ENCODE results near the gene SV2C. TPM values are rescaled to one million over a fixed set of nuclear protein-coding genes. Genes with fewer than 3 reads are reported as not detected.
A peak's percentile ranks its signal among the peaks of the same experiment; 100 is the strongest.
"Not testable (repeated sequence)": the region's sequence is repeated elsewhere in the genome, so short reads cannot be mapped to it uniquely, and the experiment has no call there.

SV2C gene, protein sequence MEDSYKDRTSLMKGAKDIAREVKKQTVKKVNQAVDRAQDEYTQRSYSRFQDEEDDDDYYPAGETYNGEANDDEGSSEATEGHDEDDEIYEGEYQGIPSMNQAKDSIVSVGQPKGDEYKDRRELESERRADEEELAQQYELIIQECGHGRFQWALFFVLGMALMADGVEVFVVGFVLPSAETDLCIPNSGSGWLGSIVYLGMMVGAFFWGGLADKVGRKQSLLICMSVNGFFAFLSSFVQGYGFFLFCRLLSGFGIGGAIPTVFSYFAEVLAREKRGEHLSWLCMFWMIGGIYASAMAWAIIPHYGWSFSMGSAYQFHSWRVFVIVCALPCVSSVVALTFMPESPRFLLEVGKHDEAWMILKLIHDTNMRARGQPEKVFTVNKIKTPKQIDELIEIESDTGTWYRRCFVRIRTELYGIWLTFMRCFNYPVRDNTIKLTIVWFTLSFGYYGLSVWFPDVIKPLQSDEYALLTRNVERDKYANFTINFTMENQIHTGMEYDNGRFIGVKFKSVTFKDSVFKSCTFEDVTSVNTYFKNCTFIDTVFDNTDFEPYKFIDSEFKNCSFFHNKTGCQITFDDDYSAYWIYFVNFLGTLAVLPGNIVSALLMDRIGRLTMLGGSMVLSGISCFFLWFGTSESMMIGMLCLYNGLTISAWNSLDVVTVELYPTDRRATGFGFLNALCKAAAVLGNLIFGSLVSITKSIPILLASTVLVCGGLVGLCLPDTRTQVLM
- total RNA-seq = 0.20 TPM in 1 of 2 replicates, not detected in the other

DNA sequence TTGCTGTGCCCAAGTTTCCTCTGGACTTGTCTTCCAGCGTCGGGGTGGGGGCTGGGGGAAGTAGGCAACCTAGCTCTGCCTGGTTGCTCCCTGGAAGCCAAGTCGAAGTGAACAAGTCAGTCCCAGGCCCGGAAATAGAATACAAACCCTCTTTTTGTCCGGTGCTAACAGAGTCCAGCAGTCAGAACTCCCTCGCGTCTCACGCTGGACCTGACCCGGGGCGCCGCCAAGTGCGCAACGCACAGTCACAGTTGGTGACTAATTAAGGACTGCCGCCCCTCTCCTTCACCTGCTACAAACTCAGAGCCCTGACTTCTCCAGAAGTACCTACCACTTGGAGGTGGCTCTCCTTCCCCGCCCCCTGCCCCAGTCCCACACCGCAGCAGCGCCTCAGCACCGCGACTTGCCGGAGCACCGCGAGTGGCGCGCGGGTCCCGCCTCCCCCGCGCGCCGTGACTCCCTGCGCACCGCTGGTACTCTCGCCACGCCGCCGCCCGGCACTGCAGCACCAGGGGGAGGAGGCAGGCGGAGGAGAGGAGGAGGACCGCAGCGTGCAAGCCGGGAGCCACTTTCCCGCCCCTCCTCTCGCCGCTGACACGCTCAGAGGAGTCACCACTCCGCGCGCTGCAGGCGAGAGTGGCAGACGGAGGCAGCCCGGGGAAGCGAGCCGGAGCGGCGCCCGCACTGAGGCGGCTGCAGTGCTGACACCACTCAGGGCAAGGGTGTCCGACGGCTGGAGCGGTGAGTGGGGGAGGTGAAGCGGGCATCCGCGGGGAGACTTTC is at the start of gene SV2C:
SV2C (plus strand) TSS at position 612 of the 783 bp plus-strand sequence. CDS start 48,368 bp downstream, outside the sequence.
- DNase-seq (ENCODE audit: low read depth in 2 of 2) = peak in 1 of 2 donors; percentile 21

DNA sequence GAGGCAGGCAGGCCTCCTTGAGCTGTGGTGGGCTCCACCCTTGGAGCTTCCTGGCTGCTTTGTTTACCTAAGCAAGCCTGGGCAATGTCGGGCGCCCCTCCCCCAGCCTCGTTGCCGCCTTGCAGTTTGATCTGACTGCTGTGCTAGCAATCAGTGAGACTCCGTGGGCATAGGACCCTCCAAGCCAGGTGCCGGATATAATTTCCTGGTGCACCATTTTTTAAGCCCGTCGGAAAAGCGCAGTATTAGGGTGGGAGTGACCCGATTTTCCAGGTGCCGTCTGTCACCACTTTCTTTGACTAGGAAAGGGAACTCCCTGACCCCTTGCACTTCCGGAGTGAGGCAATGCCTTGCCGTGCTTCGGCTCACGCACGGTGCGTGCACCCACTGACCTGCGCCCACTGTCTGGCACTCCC is 45.4 kb upstream of the SV2C start:
- not testable (repeated sequence) for DNase-seq (ENCODE audit: low read depth in 2 of 2)

DNA sequence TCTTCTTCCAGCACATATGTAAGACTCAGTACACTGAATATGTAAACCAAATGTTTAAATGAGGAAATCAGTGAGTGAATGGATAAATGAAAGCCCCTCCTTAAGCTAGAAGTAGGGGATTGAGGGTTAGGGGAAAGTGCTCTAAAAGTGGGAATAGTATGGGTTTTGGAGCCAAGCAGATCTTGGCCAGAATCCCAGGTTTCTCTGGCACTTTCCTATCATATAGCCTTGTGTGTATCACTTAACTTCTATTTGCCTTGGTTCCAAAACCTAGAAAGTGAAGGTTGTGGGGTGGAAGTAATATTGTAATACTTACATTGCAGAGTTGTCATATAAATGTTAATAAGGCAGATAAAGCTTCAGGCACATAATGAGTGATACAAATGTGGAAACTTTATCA is 45.0 kb upstream of the SV2C start:
- no peak for DNase-seq (ENCODE audit: low read depth in 2 of 2)

DNA sequence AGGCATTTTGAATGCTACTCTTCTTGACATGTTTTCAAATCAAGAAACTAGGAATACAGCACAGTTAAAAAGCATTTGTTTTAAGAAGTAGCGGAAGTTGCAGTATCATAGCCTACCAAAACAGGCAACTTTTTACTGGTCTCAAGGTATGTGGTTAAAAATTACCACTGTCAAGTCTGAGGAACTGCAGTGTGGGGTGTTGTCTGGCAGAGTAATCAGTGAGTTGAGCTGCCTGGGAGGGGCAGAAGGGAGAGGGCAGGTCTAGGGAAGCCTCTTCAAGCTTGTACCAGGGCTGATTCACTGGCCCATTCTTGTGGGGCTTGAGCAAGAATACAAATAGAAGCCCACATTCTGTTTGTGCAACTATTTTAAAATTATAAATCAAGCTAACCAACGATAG is 42.4 kb upstream of the SV2C start:
- no peak for DNase-seq (ENCODE audit: low read depth in 2 of 2)

DNA sequence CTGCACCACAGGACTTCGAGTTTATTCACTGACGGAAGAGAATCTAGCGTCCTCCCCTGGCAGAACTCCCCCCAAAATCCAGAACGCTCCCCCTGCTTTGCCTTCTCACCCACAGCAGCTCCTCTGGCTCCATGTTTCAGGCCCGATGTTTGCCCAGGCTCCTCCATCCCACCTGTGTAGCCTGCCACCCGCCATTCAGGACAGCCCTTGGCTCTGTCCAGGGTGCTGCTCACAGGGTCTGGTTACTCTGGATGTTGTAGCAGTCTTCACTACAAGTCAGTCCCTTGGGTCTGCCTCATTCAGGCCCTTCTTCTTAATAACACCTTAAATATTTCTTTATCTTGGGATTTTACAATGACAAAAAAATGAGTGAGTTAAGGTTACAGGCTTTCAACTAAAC is 41.3 kb upstream of the SV2C start:
- DNase-seq (ENCODE audit: low read depth in 2 of 2) = peak; percentile 1 to 8

DNA sequence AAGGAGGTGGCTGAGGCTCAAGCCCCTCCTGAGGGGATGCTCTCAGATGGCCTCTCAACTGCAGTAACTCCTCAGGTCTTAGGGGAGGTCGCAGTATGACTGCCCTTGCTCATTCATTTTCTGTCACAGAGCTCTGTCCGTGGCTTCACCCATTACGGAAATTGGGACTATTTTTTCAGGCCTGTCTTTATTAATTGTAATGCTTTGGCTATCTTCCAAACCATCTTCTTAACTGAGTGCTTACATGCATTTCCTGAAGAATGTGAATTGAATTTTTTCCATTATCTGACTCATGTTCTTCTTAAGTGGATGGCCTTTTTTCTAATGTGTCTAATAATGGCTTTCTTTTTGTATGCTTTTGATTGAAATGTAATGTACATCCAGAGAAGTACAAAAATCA is 36.4 kb upstream of the SV2C start:
- peak in 1 of 2 donors; percentile 8 for DNase-seq (ENCODE audit: low read depth in 2 of 2)

DNA sequence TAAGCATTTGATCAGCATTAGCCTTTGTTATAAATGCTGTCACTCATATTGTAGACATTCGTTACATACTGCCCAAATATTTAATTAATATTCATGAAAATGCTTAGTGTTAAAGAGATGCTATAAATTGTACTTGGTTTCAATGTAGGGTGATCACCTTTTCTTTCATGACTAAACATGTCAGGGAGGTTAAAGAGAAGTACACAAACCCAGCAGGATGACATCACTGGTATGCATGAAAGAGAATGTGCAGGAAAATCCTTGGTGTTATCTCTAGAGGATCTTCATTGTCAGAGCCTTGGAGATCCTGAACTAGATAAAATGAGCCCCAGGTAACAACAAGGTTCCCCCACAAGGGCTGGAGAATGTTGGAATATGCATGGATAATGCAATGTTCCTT is 33.0 kb upstream of the SV2C start:
- no peak for DNase-seq (ENCODE audit: low read depth in 2 of 2)

DNA sequence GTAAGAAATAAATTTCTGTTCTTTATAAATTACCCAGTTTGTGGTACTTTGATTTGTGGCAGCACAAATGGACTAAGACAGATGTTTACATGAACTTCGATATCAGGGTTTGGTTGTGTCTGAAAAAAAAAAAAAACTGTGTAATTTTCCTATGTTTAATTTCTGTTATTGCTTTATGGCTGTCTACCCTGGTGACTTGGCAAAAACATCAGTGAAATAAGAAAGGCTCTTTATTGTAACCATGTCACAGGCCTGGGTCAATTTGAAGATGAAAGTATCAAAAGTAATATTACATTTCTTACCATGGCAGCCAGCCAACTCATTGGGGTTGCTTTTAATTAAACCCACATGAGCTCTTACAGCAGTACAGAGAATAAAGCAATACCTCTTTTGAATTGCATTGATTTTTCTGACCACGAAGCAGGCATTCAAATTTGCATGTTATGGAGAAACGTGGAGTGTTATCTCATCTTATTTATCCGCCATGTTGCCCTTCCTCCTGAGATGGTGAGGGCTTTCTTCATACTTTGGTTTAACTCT is 20.6 kb upstream of the SV2C start:
- no peak for DNase-seq (ENCODE audit: low read depth in 2 of 2)

DNA sequence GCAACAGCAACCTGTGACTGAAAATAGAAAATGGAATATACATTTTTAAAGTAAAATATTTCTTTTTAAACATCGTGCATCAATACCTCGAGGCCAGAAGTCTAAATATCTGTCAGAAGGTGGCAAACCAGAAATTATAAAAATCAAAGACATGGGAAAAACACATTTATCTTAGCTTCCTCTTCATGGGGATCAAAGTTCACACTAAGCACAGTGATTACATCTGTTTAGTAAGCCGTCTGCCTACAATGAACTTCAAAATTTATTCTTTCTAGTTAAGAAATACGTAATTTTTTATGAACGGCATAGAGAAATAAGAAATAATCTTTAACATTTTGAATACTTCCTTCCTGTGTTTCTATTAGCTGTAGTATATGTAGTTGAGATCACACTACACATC is 17.9 kb upstream of the SV2C start:
- no peak for DNase-seq (ENCODE audit: low read depth in 2 of 2)

DNA sequence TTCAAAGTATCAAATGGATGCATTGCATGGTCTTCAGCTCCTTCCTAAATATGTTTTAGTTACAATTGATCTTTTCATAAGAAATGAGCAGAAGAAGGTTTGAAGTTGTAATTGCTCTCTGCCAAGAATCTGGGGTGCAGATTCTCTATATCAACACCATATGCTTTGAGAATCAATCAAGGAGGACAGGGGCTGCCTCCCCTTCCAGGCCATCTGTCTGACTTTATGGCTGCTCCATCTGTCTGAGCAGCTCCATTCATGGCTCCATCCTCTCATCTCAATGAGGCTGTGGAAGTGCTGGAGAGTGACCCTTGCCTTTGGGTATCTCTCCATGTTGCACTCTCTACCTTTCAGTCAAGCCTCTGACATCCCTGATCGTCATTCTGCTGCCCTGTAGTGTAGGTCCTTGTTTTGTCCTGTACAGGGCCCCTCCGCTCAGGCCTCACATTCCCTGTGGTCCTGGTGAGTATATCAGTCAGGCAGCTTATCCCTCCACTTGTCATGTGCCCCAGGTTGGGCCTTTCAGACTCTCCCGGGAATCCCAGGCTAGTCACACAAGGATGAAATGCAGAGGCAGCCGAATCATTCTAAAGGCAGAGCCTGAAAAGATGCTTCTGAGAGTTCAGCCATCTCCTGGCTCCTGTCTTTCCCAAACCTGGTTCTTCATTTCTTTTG is 14.0 kb upstream of the SV2C start:
- DNase-seq (ENCODE audit: low read depth in 2 of 2) = no peak

DNA sequence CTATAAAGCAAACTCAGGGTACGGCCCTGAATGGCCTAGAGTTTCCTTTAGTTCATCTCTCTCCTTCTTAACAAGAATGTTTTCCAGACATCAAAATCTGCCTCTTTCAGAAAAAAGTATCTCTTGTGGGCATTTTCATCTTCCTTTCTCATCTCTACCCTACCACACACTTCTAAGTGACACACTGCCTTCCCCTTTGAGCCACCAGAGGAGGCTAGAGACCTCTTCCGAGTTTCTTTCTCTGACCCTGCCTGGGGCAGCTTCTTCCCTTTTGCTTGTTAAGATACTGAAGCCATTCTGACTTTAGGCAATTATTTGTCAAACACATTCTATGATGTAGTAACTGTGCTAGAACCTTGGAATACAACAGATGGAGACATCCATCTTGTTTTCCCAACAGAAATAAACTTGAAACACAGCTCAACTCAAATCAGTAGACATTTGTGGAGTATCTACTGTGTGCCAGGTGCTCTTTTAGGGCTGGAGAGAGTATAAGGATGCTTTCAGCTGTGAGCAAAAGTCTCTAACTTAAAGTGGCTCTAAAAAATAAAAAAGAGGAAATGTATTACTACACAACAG is 8.6 kb upstream of the SV2C start:
- peak in 1 of 2 donors; percentile 29 for DNase-seq (ENCODE audit: low read depth in 2 of 2)

DNA sequence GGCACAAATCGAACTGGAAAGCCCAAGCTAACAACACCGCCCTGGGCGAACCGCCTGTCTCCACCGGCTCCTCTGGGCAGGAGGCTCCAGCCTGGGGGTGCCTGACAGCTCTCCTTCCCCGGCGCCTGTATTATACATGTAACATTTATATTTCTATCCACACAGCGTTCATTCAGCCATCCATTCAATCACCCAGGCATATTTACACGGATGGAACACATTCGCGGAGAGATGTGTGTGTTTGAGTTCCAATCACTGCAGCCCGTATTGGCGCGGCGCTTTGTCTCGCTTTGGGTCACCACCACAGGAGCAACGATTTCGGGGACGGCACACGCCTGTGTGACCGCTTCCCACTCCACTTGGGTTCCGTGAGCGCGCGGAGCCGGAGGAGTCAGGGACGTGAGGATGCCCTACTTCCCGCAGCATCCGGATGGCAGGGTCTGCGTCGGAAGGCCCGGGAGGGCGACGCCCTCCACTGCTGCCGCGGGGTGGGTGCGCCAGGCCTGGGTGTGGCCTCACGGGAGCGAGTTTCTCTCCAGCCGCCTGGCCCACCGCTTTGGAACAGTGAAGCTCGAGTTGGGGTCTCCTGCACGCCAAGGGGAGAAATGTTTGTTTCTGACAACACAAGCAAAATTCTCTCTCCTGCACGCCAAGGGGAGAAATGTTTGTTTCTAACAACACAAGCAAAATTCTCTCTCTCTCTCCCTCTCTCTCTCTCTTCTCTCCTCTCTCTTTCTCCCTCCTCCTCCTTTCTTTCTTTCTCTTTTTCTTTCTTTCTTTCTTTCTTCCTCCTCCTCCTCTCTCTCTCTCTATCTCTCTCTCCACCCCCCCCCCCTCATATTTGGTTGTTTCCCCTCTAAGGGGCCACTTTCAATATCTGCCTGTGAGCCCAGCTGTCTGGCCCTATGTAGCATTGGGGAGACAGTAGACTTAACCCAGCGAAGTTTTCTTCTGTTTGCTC is 1.1 kb upstream of the SV2C start:
- no peak for DNase-seq (ENCODE audit: low read depth in 2 of 2)

DNA sequence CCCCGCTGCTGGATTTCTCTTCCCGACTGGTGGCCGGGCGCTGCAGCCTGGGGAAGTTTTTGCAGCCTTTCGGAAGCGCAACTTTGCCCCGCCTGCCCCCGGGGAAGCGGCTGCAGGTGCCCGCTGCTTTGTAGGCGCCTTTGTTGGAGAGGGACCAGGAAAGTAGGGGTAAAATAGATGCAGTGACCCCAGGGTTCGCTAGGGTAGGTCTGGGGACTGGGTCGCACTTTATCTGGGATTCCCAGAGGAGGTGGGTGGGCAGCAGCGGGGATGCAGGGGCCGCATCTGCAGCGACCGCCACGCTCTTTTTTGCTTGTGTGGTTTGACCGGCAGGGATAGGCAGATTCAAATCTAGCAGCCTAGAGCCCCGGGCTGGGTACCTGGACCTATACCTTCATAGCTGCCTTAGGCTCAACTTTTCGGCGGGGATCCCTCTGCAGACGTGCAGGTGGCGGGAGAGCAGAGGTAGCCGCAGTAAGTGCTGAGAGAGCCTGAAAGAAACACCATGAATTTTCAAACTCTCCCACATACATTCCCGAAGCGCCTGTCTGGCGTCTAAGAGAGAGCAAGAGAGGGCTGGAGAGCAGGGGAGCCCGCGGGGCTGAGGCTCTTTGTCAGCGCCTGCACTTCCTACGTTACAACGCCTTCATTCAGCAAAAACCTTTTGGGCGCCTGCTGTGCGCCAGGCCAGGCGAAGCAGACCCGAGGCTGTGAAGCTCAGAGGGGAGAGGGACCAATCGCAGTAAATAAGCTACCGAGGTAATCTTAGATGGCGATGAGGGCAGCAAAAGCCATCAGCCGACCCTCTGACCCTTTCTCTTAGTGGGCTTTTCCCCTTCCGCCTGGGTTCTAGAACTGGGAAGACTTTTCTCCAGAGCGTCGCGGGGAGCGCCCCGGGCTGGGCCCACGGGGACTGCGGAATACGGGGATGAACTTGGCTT is 642 bp downstream of the SV2C start:
- no peak for DNase-seq (ENCODE audit: low read depth in 2 of 2)

DNA sequence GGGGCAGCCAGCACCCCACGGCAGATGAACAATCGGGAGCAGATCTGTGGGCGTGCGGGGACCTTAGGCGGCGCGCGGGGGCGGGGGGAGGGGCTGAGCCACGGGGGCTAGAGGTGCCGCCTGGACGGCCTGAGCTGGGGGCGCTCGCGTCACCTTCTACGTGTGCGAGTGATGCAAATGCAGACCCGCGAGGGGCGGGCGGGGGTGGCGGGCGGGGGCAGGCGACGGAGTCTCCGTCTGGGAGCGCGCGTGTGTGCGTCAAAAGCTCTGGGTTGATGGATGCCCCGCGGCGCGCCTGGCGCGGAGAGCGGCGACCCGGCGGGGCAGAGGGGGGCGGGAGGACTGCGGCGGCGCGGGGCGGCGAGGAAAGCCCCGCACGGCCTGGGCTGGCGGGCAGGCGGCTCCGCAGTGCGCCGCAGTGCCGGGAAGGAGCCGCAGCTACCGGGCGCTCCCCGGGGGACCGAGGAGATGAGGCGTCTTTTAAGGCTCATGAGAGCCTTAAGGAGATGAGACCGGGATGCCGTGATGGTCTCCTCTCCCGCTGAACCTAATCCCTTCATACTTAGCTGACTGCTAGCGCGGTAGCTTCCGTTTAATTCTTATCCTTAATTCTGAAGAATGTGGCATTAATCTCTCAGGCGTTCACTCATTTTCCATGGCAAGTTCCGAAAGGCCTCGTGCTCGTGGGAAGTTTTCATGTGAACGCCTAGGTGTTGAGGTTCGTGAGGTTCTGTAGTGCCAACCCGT is 1.5 kb downstream of the SV2C start:
- DNase-seq (ENCODE audit: low read depth in 2 of 2) = no peak

DNA sequence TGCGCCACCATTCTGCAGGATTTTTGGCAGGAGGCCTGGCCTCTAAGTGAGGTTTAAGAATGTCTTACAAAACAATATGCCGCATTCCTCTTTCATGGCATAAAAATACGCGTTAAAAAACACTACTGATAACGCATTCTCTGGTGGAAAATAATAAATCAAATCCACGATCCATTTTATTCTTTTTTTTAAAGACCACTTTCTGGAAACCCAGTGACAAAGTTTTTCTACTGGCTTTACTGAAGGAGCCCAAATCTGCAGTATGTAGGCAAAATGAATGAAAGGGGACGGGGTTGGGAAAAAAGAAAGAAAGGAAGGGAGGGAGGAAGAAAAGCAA is 2.0 kb downstream of the SV2C start:
- no peak for DNase-seq (ENCODE audit: low read depth in 2 of 2)

DNA sequence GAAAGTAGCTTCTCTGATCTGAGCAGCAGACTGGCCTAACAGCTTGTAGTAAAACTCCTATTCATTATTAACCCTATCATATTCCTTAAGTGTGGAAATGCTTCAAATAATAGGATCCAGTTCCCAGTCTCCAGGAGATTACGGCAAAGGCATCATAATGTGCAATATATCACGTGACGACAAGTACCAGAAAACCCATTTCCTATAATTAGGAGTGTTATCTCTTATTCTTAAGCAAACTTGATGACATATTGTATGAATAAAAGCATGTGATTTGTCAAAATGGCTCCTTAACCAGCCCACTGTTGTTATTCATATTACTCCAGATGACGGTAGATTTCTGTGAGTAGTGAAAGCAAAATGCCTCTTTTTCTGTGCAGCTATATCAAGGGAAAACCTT is 2.9 kb downstream of the SV2C start:
- DNase-seq (ENCODE audit: low read depth in 2 of 2) = no peak

DNA sequence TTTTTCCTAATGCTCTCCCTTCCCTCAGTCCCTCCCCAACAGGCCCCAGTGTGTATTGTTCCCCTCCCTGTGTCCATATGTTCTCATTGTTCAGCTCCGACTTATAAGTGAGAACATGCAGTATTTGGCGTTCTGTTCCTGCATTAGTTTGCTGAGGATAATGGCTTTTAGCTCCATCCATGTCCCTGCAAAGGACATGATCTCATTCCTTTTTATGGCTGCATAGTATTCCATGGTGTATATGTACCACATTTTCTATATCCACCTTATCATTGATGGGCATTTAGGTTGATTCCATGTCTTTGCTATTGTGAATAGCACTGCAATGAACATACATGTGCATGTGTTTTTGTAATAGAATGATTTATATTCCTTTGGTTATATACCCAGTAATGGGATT is 6.0 kb downstream of the SV2C start:
- not testable (repeated sequence) for DNase-seq (ENCODE audit: low read depth in 2 of 2)

DNA sequence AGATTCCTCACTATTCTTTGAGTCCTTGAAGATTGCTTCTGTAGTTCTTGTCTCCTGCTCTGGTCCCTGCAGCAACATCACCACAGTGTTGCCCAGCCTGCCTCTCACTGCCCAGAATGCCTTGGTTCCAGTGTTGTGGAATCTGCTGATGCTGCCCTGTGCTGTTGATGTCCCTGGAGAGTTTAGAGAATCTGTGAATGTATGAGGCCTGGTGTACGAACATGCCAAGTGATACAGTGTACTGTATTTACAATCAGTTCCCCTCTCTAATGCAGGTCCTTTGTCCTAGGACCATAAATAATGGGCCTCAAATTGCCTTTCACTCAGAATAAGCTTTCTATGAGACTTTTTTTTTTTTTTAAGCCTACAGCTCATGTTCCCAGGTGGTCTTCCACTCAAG is 8.2 kb downstream of the SV2C start:
- no peak for DNase-seq (ENCODE audit: low read depth in 2 of 2)
